IMR-90 (cell line): ENCODE data around the gene RASSF7.

ENCODE experiments used
- BHLHE40 ChIP-seq: fragments of 150-350 bp; IDR thresholded peaks from 2 replicates; pipeline ENCODE4 v1.6.1; 2016; ENCODE audit warnings: mild to moderate bottlenecking, low read depth, low read length
- CEBPB ChIP-seq: IDR thresholded peaks from 2 replicates; pipeline ENCODE4 v1.6.1; 2012; ENCODE audit warnings: low read depth, low read length, improper control_type of control experiment
- CHD1 ChIP-seq: IDR thresholded peaks from 2 replicates; pipeline ENCODE4 v1.6.1; 2012; ENCODE audit warnings: low read depth, low read length, improper control_type of control experiment
- FOS ChIP-seq: fragments of 150-350 bp; IDR thresholded peaks from 2 replicates; pipeline ENCODE4 v1.6.1; 2016; ENCODE audit warnings: low read depth, low read length
- MAZ ChIP-seq: IDR thresholded peaks from 2 replicates; pipeline ENCODE4 v1.6.1; 2012; ENCODE audit warnings: low read depth, mild to moderate bottlenecking, low read length, improper control_type of control experiment, moderate library complexity, borderline replicate concordance
- MXI1 ChIP-seq: IDR thresholded peaks from 2 replicates; pipeline ENCODE4 v1.6.1; 2012; ENCODE audit warnings: low read depth, mild to moderate bottlenecking, low read length, moderate library complexity, borderline replicate concordance
- POLR2A ChIP-seq: IDR thresholded peaks from 2 replicates; pipeline ENCODE4 v1.6.1; 2012; ENCODE audit warnings: mild to moderate bottlenecking, low read depth, low read length
- RAD21 ChIP-seq: IDR thresholded peaks from 2 replicates; pipeline ENCODE4 v1.6.1; 2012; ENCODE audit warnings: low read length, improper control_type of control experiment
- RCOR1 ChIP-seq: IDR thresholded peaks from 2 replicates; pipeline ENCODE4 v1.6.1; 2012; ENCODE audit warnings: mild to moderate bottlenecking, low read length, improper control_type of control experiment; ENCODE audit not compliant: insufficient replicate concordance
- RFX5 ChIP-seq: IDR thresholded peaks from 2 replicates; pipeline ENCODE4 v1.8.0; 2012; ENCODE audit warnings: low read depth, mild to moderate bottlenecking, low read length, moderate library complexity
- TF ChIP-seq, protein P1 (sequence below): conservative IDR thresholded peaks from 2 replicates; pipeline ENCODE4 v1.5.1; 2012; ENCODE audit warnings: mild to moderate bottlenecking, low read depth, low read length, improper control_type of control experiment

DNA sequence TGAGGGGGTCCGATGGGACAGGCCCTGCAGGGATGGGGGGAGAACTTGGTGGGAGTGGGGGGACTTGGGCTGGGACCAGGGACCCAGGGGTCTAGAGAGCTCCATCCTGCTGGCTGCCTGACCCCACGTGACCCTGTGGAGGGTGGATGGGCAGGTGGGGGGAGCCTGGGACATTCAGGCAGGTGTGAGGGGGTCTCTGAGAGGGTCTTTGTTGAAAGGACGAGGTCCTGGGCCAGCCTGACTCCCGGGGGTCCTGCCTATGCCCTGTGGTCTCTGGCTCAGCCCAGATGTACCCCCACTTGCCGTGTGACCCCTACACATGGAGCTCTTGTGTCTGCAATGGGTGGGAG, 16.0 kb upstream of the RASSF7 start:
- TF ChIP-seq, protein P1, sequence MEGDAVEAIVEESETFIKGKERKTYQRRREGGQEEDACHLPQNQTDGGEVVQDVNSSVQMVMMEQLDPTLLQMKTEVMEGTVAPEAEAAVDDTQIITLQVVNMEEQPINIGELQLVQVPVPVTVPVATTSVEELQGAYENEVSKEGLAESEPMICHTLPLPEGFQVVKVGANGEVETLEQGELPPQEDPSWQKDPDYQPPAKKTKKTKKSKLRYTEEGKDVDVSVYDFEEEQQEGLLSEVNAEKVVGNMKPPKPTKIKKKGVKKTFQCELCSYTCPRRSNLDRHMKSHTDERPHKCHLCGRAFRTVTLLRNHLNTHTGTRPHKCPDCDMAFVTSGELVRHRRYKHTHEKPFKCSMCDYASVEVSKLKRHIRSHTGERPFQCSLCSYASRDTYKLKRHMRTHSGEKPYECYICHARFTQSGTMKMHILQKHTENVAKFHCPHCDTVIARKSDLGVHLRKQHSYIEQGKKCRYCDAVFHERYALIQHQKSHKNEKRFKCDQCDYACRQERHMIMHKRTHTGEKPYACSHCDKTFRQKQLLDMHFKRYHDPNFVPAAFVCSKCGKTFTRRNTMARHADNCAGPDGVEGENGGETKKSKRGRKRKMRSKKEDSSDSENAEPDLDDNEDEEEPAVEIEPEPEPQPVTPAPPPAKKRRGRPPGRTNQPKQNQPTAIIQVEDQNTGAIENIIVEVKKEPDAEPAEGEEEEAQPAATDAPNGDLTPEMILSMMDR: no peak
- TF ChIP-seq POLR2A (no peak), CEBPB (no peak), RCOR1 (no peak), MXI1 (no peak), MAZ (no peak), FOS (no peak), RFX5 (no peak), RAD21 (no peak), BHLHE40 (no peak), CHD1 (no peak)
